GM12864 (cell line): ENCODE measurements around the gene CLEC4A.
"Not testable (repeated sequence)": the region's sequence is repeated elsewhere in the genome, so short reads cannot be mapped to it uniquely, and the experiment has no call there.

ENCODE experiments used
- DNase-seq: peaks from one replicate; pipeline ENCODE4 v3.0.0-alpha.2; 2011; ENCODE audit warnings: low read depth
- H3K4me3 ChIP-seq: 2 replicates; pipeline ENCODE4 v1.5.1; 2011; ENCODE audit warnings: mild to moderate bottlenecking, low read depth, low read length, control low read depth
- TF ChIP-seq, protein P1 (sequence below): IDR thresholded peaks from 2 replicates; pipeline ENCODE4 v1.5.1; 2011; ENCODE audit warnings: low read depth, mild to moderate bottlenecking, moderate library complexity, low read length, control low read depth, inconsistent platforms; ENCODE audit errors: missing control alignments

Gene CLEC4A

DNA sequence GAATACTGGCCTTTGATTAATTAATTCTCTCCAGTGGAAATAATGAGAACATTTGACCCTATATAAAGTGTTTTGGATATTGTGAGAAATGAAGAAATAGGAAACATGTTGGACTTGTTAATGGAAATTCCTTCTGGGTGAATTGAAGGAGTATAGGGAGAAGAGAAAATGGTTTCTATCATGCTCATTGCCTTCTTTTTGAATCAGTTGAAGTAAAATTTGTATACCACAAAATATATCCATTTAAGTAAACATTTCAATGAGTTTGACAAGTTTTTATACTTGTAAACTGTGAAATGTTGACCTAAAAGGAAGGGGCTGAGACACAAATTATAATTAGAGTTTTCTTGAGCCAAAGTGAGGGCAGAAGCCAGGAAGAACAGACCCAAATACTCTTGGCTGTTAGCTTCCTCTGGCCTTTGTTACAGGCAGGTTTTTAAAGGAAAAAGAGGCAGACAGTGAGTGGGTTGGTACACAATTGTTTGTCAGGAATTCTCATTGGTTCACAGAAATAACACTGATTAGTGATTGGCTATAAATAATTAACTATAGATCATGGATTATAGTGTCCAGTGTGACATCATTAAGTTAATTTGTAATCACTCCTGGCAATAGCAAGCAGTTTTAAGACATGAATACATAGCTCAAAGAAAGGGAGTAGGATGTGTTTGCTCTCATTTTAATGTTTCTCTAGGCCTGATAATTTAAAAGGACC is 34.2 kb downstream of the CLEC4A start:
- no peak overlapping the region for H3K4me3 ChIP-seq
- TF ChIP-seq, protein P1, sequence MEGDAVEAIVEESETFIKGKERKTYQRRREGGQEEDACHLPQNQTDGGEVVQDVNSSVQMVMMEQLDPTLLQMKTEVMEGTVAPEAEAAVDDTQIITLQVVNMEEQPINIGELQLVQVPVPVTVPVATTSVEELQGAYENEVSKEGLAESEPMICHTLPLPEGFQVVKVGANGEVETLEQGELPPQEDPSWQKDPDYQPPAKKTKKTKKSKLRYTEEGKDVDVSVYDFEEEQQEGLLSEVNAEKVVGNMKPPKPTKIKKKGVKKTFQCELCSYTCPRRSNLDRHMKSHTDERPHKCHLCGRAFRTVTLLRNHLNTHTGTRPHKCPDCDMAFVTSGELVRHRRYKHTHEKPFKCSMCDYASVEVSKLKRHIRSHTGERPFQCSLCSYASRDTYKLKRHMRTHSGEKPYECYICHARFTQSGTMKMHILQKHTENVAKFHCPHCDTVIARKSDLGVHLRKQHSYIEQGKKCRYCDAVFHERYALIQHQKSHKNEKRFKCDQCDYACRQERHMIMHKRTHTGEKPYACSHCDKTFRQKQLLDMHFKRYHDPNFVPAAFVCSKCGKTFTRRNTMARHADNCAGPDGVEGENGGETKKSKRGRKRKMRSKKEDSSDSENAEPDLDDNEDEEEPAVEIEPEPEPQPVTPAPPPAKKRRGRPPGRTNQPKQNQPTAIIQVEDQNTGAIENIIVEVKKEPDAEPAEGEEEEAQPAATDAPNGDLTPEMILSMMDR = no peak
- no peak for DNase-seq

GRCh38 chr12:8172911-8173310 is 49.5 kb downstream of the CLEC4A start:
- not testable (repeated sequence) for DNase-seq, H3K4me3 ChIP-seq

DNA sequence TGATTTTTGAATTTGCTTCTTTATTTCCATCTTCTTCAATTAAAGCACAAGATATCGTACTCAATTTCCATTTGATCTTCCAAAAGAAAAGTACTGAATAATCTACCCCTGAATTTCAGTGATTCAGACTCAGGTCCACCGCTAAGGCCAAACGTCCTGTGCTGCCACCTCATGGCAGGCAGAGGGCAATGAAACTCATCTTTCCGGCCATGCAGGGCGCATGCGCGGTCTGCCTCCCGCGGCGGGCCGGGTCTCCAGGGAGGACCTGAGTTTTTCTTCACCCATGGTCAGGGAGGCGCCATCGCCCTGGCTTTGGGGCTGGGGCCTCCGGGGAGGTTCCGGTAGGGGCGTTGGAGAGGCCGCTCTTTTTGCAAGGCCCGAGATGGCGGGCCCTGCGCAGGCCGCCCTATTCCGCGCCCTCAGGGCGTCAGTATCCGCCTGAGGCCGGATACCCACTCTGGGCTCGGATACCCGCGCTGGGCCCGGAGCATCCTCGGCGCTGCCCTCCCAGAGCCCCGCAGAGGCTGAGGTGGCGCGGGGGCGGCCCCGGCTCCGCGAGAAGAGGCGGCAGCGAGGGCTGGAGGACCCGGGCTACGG is 56.7 kb downstream of the CLEC4A start:
- TF ChIP-seq, protein P1 = peak; percentile 37
- not testable (repeated sequence) for DNase-seq

GRCh38 chr12:8181271-8181670 is 57.9 kb downstream of the CLEC4A start:
- not testable (repeated sequence) for DNase-seq, H3K4me3 ChIP-seq

More for the DNA sequence above, 56.7 kb downstream of the CLEC4A start:
- peak overlapping the region; percentile 65 for H3K4me3 ChIP-seq

- not testable (repeated sequence) for DNase-seq, H3K4me3 ChIP-seq
Measured at GRCh38 chr12:8182923-8183322, 59.5 kb downstream of the CLEC4A start.

DNA sequence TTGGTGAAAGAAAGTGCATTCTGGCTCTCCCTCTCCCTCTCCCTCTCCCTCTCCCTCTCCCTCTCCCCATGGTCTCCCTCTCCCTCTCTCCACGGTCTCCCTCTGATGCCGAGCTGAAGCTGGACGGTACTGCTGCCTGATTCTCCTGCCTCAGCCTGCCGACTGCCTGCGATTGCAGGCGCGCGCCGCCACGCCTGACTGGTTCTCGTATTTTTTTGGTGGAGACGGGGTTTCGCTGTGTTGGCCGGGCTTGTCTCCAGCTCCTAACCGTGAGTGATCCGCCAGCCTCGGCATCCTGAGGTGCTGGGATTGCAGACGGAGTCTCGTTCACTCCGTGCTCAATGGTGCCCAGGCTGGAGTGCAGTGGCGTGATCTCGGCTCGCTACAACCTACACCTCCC is 59.9 kb downstream of the CLEC4A start:
- not testable (repeated sequence) for DNase-seq, H3K4me3 ChIP-seq

DNA sequence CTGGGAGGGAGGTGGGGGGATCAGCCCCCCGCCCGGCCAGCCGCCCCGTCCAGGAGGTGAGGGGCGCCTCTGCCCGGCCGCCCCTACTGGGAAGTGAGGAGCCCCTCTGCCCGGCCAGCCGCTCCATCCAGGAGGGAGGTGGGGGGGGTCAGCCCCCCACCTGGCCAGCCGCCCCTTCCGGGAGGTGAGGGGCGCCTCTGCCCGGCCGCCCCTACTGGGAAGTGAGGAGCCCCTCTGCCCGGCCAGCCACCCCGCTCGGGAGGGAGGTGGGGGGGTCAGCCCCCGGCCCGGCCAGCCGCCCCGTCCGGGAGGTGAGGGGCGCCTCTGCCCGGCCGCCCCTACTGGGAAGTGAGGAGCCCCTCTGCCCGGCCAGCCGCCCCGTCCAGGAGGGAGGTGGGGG is 60.8 kb downstream of the CLEC4A start:
- not testable (repeated sequence) for DNase-seq, H3K4me3 ChIP-seq

DNA sequence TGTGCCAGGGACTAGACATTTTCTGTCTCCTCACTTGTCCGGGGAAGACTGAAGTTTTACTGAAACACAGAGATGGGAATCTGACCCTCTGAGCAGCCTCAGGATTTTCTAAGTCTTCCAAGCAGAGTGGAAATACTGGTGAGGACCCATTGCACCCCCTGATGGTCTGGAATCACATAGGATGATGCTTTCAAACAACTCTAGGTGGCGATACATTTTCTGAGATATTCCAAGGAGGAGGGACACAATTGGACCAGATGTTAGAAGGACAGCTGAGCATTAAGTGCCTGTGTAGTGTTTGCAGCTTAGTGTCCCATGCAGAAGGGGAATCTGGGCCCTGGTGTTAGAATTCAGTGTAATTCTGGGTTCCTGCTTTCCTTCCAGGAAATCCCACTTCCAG is 64.7 kb downstream of the CLEC4A start:
- not testable (repeated sequence) for DNase-seq, H3K4me3 ChIP-seq
